Osteoblast (primary cell): ENCODE results near the gene PHF21A. TPM values are rescaled to one million over a fixed set of nuclear protein-coding genes. Genes with fewer than 3 reads are reported as not detected.
"Not testable (repeated sequence)": the region's sequence is repeated elsewhere in the genome, so short reads cannot be mapped to it uniquely, and the experiment has no call there.

Source experiments
- DNase-seq: peaks from one replicate; pipeline ENCODE4 v3.0.0; 2011; ENCODE audit warnings: low spot score, mixed read lengths; ENCODE audit not compliant: insufficient read length; ENCODE audit errors: missing footprints
- H2AFZ ChIP-seq: 2 replicates; pipeline ENCODE4 v1.6.0; 2011; ENCODE audit warnings: mild to moderate bottlenecking, low read length
- H3K27ac ChIP-seq: 2 replicates; pipeline ENCODE4 v1.5.1; 2011; ENCODE audit warnings: mild to moderate bottlenecking, low read depth, low read length, moderate library complexity
- H3K27me3 ChIP-seq: 2 replicates; pipeline ENCODE4 v1.6.0; 2012; ENCODE audit warnings: mild to moderate bottlenecking, control low read depth, inconsistent platforms, low read length, moderate library complexity; ENCODE audit not compliant: insufficient read depth
- H3K36me3 ChIP-seq: 2 replicates; pipeline ENCODE4 v1.5.1; 2011; ENCODE audit warnings: mild to moderate bottlenecking, low read length, control low read depth, moderate library complexity; ENCODE audit not compliant: insufficient read depth
- H3K4me1 ChIP-seq: 2 replicates; pipeline ENCODE4 v1.5.1; 2011; ENCODE audit warnings: mild to moderate bottlenecking, low read length, control low read depth, moderate library complexity; ENCODE audit not compliant: insufficient read depth
- H3K4me2 ChIP-seq: 2 replicates; pipeline ENCODE4 v1.6.0; 2011; ENCODE audit warnings: mild to moderate bottlenecking, low read length; ENCODE audit not compliant: insufficient read depth
- H3K4me3 ChIP-seq: fragments of 200-600 bp; sonication (generic); 3 replicates; pipeline ENCODE4 v1.5.1; 2012; ENCODE audit warnings: mild to moderate bottlenecking, low read length, inconsistent platforms; ENCODE audit not compliant: insufficient read depth
- H3K79me2 ChIP-seq: 2 replicates; pipeline ENCODE4 v1.6.0; 2012; ENCODE audit warnings: mild to moderate bottlenecking, low read length, control low read depth, inconsistent platforms; ENCODE audit not compliant: insufficient read depth
- H3K9me3 ChIP-seq: 2 replicates; pipeline ENCODE4 v1.5.1; 2011; ENCODE audit warnings: low read depth, low read length, control low read depth
- H4K20me1 ChIP-seq: 2 replicates; pipeline ENCODE4 v1.6.0; 2012; ENCODE audit warnings: mild to moderate bottlenecking, low read length, control low read depth; ENCODE audit not compliant: insufficient read depth
- CTCF ChIP-seq: IDR thresholded peaks from 2 replicates; pipeline ENCODE4 v1.5.1; 2011; ENCODE audit warnings: mild to moderate bottlenecking, low read depth, low read length, moderate library complexity; ENCODE audit errors: extremely low read depth
- total RNA-seq: library from RNA; depleted of rRNA; stranded (reverse); fragments of >200 nt; gene quantifications from 2 replicates; pipeline ENCODE4 v1.2.3, GENCODE V29; 2012

Gene PHF21A
- total RNA-seq, 1 donor: 26.4 TPM

- no peak for DNase-seq
- Histone ChIP-seq H4K20me1 (peaks cover 9% of the 10 kb centered on the region), H3K9me3 (no peaks in the 10 kb centered on the region), H3K27ac (no peak overlapping the region), H2AFZ (no peak overlapping the region), H3K79me2 (no peaks in the 10 kb centered on the region), H3K4me3 (no peak overlapping the region), H3K27me3 (peaks cover 11% of the 10 kb centered on the region), H3K4me2 (no peak overlapping the region), H3K36me3 (peaks cover 3% of the 10 kb centered on the region), H3K4me1 (peaks cover 10% of the 10 kb centered on the region)
- TF ChIP-seq CTCF: no peak
These were observed 218.5 kb downstream of the PHF21A start for GRCh38 chr11:45902452-45903380.

- Histone ChIP-seq H3K4me2 (no peak overlapping the region), H2AFZ (no peak overlapping the region), H3K4me1 (peaks cover 10% of the 10 kb centered on the region), H3K27me3 (peaks cover 17% of the 10 kb centered on the region), H3K36me3 (peaks cover 3% of the 10 kb centered on the region), H4K20me1 (peaks cover 7% of the 10 kb centered on the region), H3K79me2 (no peaks in the 10 kb centered on the region), H3K9me3 (no peaks in the 10 kb centered on the region), H3K27ac (no peak overlapping the region), H3K4me3 (no peak overlapping the region)
- DNase-seq: no peak
- no peak for TF ChIP-seq CTCF
These were observed 219.6 kb downstream of the PHF21A start for GRCh38 chr11:45901626-45902025.

- no peaks in the 10 kb centered on the region for H3K9me3 ChIP-seq
- peaks cover 7% of the 10 kb centered on the region for H4K20me1 ChIP-seq
- H3K4me2 ChIP-seq: peak overlapping the region; percentile 81
- TF ChIP-seq CTCF: no peak
- H3K4me1 ChIP-seq: peaks cover 10% of the 10 kb centered on the region
- H3K36me3 ChIP-seq: peaks cover 3% of the 10 kb centered on the region
- H3K79me2 ChIP-seq: no peaks in the 10 kb centered on the region
- peak overlapping the region; percentile 71 for H3K4me3 ChIP-seq
- H3K27ac ChIP-seq: no peak overlapping the region
- peaks cover 21% of the 10 kb centered on the region for H3K27me3 ChIP-seq
- H2AFZ ChIP-seq: no peak overlapping the region
- peak; percentile 90 for DNase-seq
These were observed 220.2 kb downstream of the PHF21A start for GRCh38 chr11:45900916-45901617.

GRCh38 chr11:45900175-45900800 is 221.0 kb downstream of the PHF21A start:
- peaks cover 10% of the 10 kb centered on the region for H3K4me1 ChIP-seq
- not testable (repeated sequence) for H4K20me1 ChIP-seq, H3K36me3 ChIP-seq, H3K9me3 ChIP-seq, H2AFZ ChIP-seq, H3K79me2 ChIP-seq, H3K27ac ChIP-seq
- peak; percentile 83 for DNase-seq
- H3K4me2 ChIP-seq: peak overlapping the region; percentile 81
- H3K27me3 ChIP-seq: peaks cover 24% of the 10 kb centered on the region
- H3K4me3 ChIP-seq: peak overlapping the region; percentile 71
